GM12891 (cell line): Measurements from ENCODE around the gene CDH23.

Experiments used
- DNase-seq: peaks from one replicate; pipeline ENCODE4 v3.0.0; 2011; ENCODE audit warnings: low spot score; ENCODE audit not compliant: insufficient read length
- FAIRE-seq: peaks from 2 replicates; lab custom pipeline; 2011; peaks lifted over from hg19 to GRCh38; lab: Jason Lieb, UNC
- PAX5 ChIP-seq: IDR thresholded peaks from 2 replicates; pipeline ENCODE4 v1.6.1; 2011; ENCODE audit warnings: low read length, moderate library complexity, mild to moderate bottlenecking; ENCODE audit not compliant: insufficient read depth, severe bottlenecking
- POLR2A ChIP-seq: IDR thresholded peaks from 2 replicates; pipeline ENCODE4 v1.6.1; 2011; ENCODE audit warnings: low read depth, low read length, control low read depth
- POLR2AphosphoS5 ChIP-seq: IDR thresholded peaks from 2 replicates; pipeline ENCODE4 v1.6.1; 2011; ENCODE audit warnings: low read depth, low read length, control low read depth
- POU2F2 ChIP-seq: IDR thresholded peaks from 2 replicates; pipeline ENCODE4 v1.6.1; 2011; ENCODE audit warnings: low read depth, mild to moderate bottlenecking, control low read depth, low read length, moderate library complexity
- SPI1 ChIP-seq: IDR thresholded peaks from 2 replicates; pipeline ENCODE4 v1.6.1; 2011; ENCODE audit warnings: low read depth, low read length, control low read depth
- TAF1 ChIP-seq: IDR thresholded peaks from 2 replicates; pipeline ENCODE4 v1.6.1; 2011; ENCODE audit warnings: low read depth, low read length, control low read depth

CDH23 gene

GRCh38 chr10:71765176-71765904, 368.6 kb downstream of the CDH23 start:
- FAIRE-seq (no peak), DNase-seq (no peak)
- no peak for TF ChIP-seq TAF1
- no peak for TF ChIP-seq POU2F2
- no peak for TF ChIP-seq PAX5
- TF ChIP-seq POLR2AphosphoS5, result no peak
- no peak for TF ChIP-seq POLR2A
- no peak for TF ChIP-seq SPI1

- DNase-seq (no peak), FAIRE-seq (no peak)
- TF ChIP-seq POU2F2 (no peak), POLR2AphosphoS5 (no peak), PAX5 (no peak), SPI1 (no peak), POLR2A (no peak), TAF1 (no peak)
Measured at GRCh38 chr10:71765906-71766716, 369.4 kb downstream of the CDH23 start.

- no peak for TF ChIP-seq TAF1
- no peak for TF ChIP-seq POU2F2
- TF ChIP-seq SPI1, result no peak
- TF ChIP-seq POLR2A, result no peak
- no peak for TF ChIP-seq PAX5
- TF ChIP-seq POLR2AphosphoS5, result no peak
- DNase-seq (no peak), FAIRE-seq (peak; percentile 26)
Measured at GRCh38 chr10:71766717-71767419, 370.1 kb downstream of the CDH23 start.

DNA sequence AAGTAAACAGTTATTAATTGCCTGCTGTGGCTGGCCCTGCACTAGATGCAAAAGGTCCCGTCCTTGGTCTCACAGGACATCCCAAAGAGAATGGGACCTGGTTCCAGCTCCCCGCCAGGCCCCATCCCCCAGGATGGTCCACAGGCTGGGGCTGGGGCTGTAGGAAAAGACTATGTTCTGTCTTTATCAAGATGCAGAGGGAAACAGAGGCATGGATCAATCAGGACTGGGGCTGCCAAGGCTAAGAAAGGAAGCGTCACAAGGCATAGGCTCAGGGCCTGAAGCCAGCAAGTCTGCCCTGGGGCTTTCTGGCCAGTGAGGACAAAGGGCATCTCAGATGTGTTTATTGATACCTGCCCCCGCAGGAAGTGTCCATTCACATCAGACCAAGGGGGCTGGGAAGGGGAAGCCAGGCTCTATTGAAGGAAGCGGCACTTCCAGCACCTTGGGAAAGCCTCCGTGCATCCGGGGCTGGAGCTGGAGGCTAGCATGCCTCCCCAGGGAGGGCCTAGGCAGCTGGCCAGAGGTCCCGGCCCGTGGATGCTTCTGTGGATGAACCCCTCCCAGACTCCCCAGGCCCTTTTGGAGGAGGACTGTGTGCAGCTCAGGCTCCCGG, 370.8 kb downstream of the CDH23 start:
- no peak for FAIRE-seq
- TF ChIP-seq PAX5 (no peak), TAF1 (no peak), SPI1 (no peak), POLR2A (no peak), POLR2AphosphoS5 (no peak), POU2F2 (no peak)
- no peak for DNase-seq

DNA sequence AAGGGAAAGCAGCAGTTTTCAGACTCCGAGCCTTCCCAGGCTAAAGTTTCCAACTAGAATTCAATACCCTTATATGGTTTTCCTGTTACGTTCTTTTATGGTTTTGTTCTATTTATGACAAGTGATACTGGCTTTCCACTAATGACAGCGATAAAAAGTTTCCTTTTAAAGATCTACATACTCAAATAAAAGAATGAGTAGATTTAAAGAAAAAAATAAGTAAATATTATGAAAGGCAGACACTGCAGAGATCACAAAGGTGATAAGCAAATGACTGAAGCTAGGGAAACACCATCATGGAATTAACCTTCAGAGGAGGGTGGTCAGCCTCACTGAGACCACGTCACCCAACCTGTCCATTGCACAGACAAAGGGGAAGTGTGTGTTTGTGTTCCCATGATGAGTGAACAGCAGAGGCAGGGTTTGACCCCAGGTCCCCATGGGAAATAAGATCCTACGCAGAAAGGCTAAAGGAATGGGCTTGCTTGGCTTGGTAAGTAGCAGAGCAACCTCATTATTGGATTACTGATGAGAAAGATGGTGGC, 372.6 kb downstream of the CDH23 start:
- DNase-seq, result no peak
- TF ChIP-seq PAX5, result no peak
- TF ChIP-seq SPI1, result peak; percentile 93
- peak; percentile 74 for FAIRE-seq

- no peak for TF ChIP-seq POLR2AphosphoS5
- DNase-seq (no peak), FAIRE-seq (no peak)
Measured at GRCh38 chr10:71770255-71770654, 373.5 kb downstream of the CDH23 start.

- FAIRE-seq, result no peak
- DNase-seq, result no peak
- no peak for TF ChIP-seq TAF1
- no peak for TF ChIP-seq POU2F2
- TF ChIP-seq POLR2A, result no peak
- TF ChIP-seq POLR2AphosphoS5, result no peak
Measured at GRCh38 chr10:71770789-71771188, 374.1 kb downstream of the CDH23 start.

- DNase-seq (no peak), FAIRE-seq (no peak)
- TF ChIP-seq POLR2AphosphoS5, result no peak
- TF ChIP-seq SPI1, result no peak
- TF ChIP-seq POU2F2, result no peak
- TF ChIP-seq TAF1, result no peak
- no peak for TF ChIP-seq POLR2A
- TF ChIP-seq PAX5, result no peak
Measured at GRCh38 chr10:71771204-71771603, 374.5 kb downstream of the CDH23 start.

- no peak for DNase-seq
- no peak for TF ChIP-seq PAX5
- TF ChIP-seq POU2F2, result no peak
- TF ChIP-seq POLR2AphosphoS5, result no peak
- TF ChIP-seq TAF1, result no peak
- TF ChIP-seq SPI1, result no peak
- TF ChIP-seq POLR2A, result no peak
- FAIRE-seq, result no peak
Measured at GRCh38 chr10:71771821-71772617, 375.3 kb downstream of the CDH23 start.
